ENCODE measurements around the gene BPIFA1.

GRCh38 chr20:33263784-33264183 is 28.0 kb downstream of the BPIFA1 start:
- TF ChIP-seq CTCF (IDR thresholded peaks at IDR 0.05; ENCODE audit: low read depth, low read length, missing input control): no peak
- no peak for TF ChIP-seq MAX (IDR thresholded peaks at IDR 0.05)
- TF ChIP-seq RAD21 (IDR thresholded peaks at IDR 0.05): no peak
- TF ChIP-seq EGR1 (IDR thresholded peaks at IDR 0.05; ENCODE audit: low read depth in 2 of 2): no peak
- TF ChIP-seq GABPA (IDR thresholded peaks at IDR 0.05 in 1 of 2, conservative IDR thresholded peaks at IDR 0.05 in 1 of 2): no peak
